BJ (cell line): ENCODE data around the gene FOXO6. TPM values are rescaled to one million over a fixed set of nuclear protein-coding genes. Genes with fewer than 3 reads are reported as not detected.

ENCODE experiments used
- CTCF ChIA-PET: fragments of 350-600 bp; formaldehyde crosslinking; extraction: SDS; loops from one replicate; lab custom pipeline; 2021; ENCODE audit warnings: antibody characterized with exemption, inconsistent platforms; lab: Yijun Ruan, JAX
- POLR2A ChIA-PET: fragments of 300-600 bp; sonication (Branson Sonifier 250); formaldehyde crosslinking; extraction: SDS; loops from one replicate; lab custom pipeline; 2021; ENCODE audit warnings: antibody characterized with exemption; lab: Charles Lee
- DNase-seq: peaks from one replicate; pipeline ENCODE4 v3.0.0-alpha.2; 2011; ENCODE audit warnings: low read depth
- H3K27me3 ChIP-seq: 2 replicates; pipeline ENCODE4 v1.6.0; 2011; ENCODE audit warnings: low read length; ENCODE audit not compliant: control insufficient read depth, insufficient read depth
- H3K36me3 ChIP-seq: 2 replicates; pipeline ENCODE4 v1.5.1; 2011; ENCODE audit warnings: low read length; ENCODE audit not compliant: control insufficient read depth, insufficient read depth
- H3K4me3 ChIP-seq: 2 replicates; pipeline ENCODE4 v1.5.1; 2011; ENCODE audit warnings: low read depth, mild to moderate bottlenecking, control low read depth, low read length
- CTCF ChIP-seq: IDR thresholded peaks from 2 replicates; pipeline ENCODE4 v1.5.1; 2011; ENCODE audit warnings: low read depth, mild to moderate bottlenecking, control low read depth, inconsistent platforms, low read length, moderate library complexity; ENCODE audit not compliant: insufficient read depth
- polyA plus RNA-seq: library from polyadenylated mRNA; depleted of rRNA; stranded (reverse); fragments of >200 nt; gene quantifications from 2 replicates; pipeline ENCODE4 v1.2.3, GENCODE V29; 2011

The FOXO6 gene
- polyA plus RNA-seq, 1 experiment, result 0.02 TPM

- CTCF ChIA-PET, result interaction anchor here (0.8 kb wide), 1 partner anchor 35 kb away, joined by 3 read pairs; no protein-coding TSS in a partner anchor
Measured at GRCh38 chr1:41356752-41357151, 4.5 kb upstream of the FOXO6 start.

GRCh38 chr1:41357451-41358101 lies 3.7 kb upstream of the FOXO6 start:
- TF ChIP-seq CTCF, result no peak
- no peak for DNase-seq
- Histone ChIP-seq H3K4me3 (no peak overlapping the region), H3K27me3 (peaks cover 7% of the 10 kb centered on the region), H3K36me3 (no peaks in the 10 kb centered on the region)
- ChIA-PET POLR2A (no interaction called here), CTCF (no interaction called here)

More at GRCh38 chr1:41356752-41357151, 4.5 kb upstream of the FOXO6 start:
- TF ChIP-seq CTCF, result no peak
- H3K27me3 ChIP-seq, result no peaks in the 10 kb centered on the region; the same call in 1 of the 2 replicates
- DNase-seq, result no peak
- H3K36me3 ChIP-seq, result no peaks in the 10 kb centered on the region
- no peak overlapping the region for H3K4me3 ChIP-seq
- POLR2A ChIA-PET, result no interaction called here

- ChIA-PET POLR2A (no interaction called here), CTCF (interaction anchor here (0.8 to 2.0 kb wide), 2 partner anchors 76 to 91 kb away, joined by 3 to 8 read pairs; no protein-coding TSS in a partner anchor)
Measured at GRCh38 chr1:41358131-41359021, 2.9 kb upstream of the FOXO6 start.

GRCh38 chr1:41359211-41360073 lies 1.8 kb upstream of the FOXO6 start:
- no peak for TF ChIP-seq CTCF
- Histone ChIP-seq H3K27me3 (peaks cover 20% of the 10 kb centered on the region), H3K36me3 (no peaks in the 10 kb centered on the region), H3K4me3 (no peak overlapping the region)
- DNase-seq, result no peak
- CTCF ChIA-PET, result interaction anchor here (0.8 to 2.0 kb wide), 2 partner anchors 77 to 92 kb away, joined by 3 to 8 read pairs; no protein-coding TSS in a partner anchor
- POLR2A ChIA-PET, result no interaction called here

More at GRCh38 chr1:41358131-41359021, 2.9 kb upstream of the FOXO6 start:
- no peak for DNase-seq
- H3K27me3 ChIP-seq, result peaks cover 15% of the 10 kb centered on the region
- no peak overlapping the region for H3K4me3 ChIP-seq
- TF ChIP-seq CTCF, result no peak
- no peaks in the 10 kb centered on the region for H3K36me3 ChIP-seq
